CD14-positive monocyte (primary cell): ENCODE data around the gene CCDC68. TPM values are rescaled to one million over a fixed set of nuclear protein-coding genes. Genes with fewer than 3 reads are reported as not detected.

Experiments used
- DNase-seq, 3 donors: peaks; one replicate each; pipeline ENCODE4 v3.0.0-alpha.2; 2011 to 2022
- H2AFZ ChIP-seq: 2 replicates; pipeline ENCODE4 v1.6.0; 2012; ENCODE audit warnings: mild to moderate bottlenecking, low read depth, low read length, inconsistent platforms; ENCODE audit not compliant: insufficient read depth, poor library complexity, severe bottlenecking
- H3K27ac ChIP-seq, 2 donors: 1 replicate in 1 of 2; 2 replicates in 1 of 2; pipeline ENCODE4 v1.5.1; 2012 to 2013; ENCODE audit warnings: low read length in 2 of 2, control low read depth in 1 of 2, inconsistent platforms in 1 of 2, low read depth in 1 of 2, mild to moderate bottlenecking in 1 of 2
- H3K27me3 ChIP-seq, 2 donors: one replicate each; pipeline versions ENCODE4 v1.6.0 to v1.6.1; 2011 to 2013; ENCODE audit warnings: low read length in 2 of 2; ENCODE audit not compliant: control insufficient read depth in 2 of 2, insufficient read depth in 2 of 2
- H3K36me3 ChIP-seq, 2 donors: replicated peaks in 1 of 2; 1 replicate in 1 of 2; 2 replicates in 1 of 2; pipeline versions ENCODE4 v1.5.1 to v1.6.1; 2012 to 2013; ENCODE audit warnings: low read length in 2 of 2, control low read depth in 1 of 2, inconsistent platforms in 1 of 2, mild to moderate bottlenecking in 1 of 2; ENCODE audit not compliant: insufficient read depth in 2 of 2, control insufficient read depth in 1 of 2
- H3K4me1 ChIP-seq, 2 donors: 1 replicate in 1 of 2; 2 replicates in 1 of 2; pipeline versions ENCODE4 v1.5.1 to v1.6.1; 2012 to 2013; ENCODE audit warnings: low read length in 2 of 2, control low read depth in 1 of 2, inconsistent platforms in 1 of 2, mild to moderate bottlenecking in 1 of 2, moderate library complexity in 1 of 2; ENCODE audit not compliant: insufficient read depth in 2 of 2, control insufficient read depth in 1 of 2
- H3K4me2 ChIP-seq: replicated peaks from 2 replicates; pipeline ENCODE3; 2012; ENCODE audit warnings: low read length, moderate library complexity, mild to moderate bottlenecking; ENCODE audit not compliant: poor library complexity, severe bottlenecking; ENCODE audit errors: extremely low read depth
- H3K4me3 ChIP-seq, 3 experiments: fragments of 200-600 bp in 1 of 3; sonication (generic) in 1 of 3; replicated peaks in 1 of 3; 1 replicate in 2 of 3; 2 replicates in 1 of 3; pipeline ENCODE4 v1.5.1; 2011 to 2013; ENCODE audit warnings: low read length in 3 of 3, mild to moderate bottlenecking in 3 of 3, control low read depth in 2 of 3, low read depth in 2 of 3, inconsistent platforms in 1 of 3, moderate library complexity in 1 of 3
- H3K79me2 ChIP-seq: 2 replicates; pipeline ENCODE4 v1.6.0; 2012; ENCODE audit warnings: mild to moderate bottlenecking, control low read depth, inconsistent platforms, low read length, moderate library complexity; ENCODE audit not compliant: insufficient read depth
- H3K9ac ChIP-seq: 2 replicates; pipeline ENCODE4 v1.6.0; 2017; ENCODE audit warnings: low read length, mild to moderate bottlenecking; ENCODE audit not compliant: insufficient read depth, poor library complexity, severe bottlenecking
- H3K9me3 ChIP-seq, 2 donors: replicated peaks in 1 of 2; 1 replicate in 1 of 2; 2 replicates in 1 of 2; pipeline versions ENCODE4 v1.5.1 to v1.6.1; 2012 to 2013; ENCODE audit warnings: low read length in 2 of 2, control low read depth in 1 of 2; ENCODE audit not compliant: control insufficient read depth in 1 of 2, insufficient read depth in 1 of 2
- H4K20me1 ChIP-seq: 2 replicates; pipeline ENCODE4 v1.6.0; 2012; ENCODE audit warnings: mild to moderate bottlenecking, low read length, control low read depth, moderate library complexity; ENCODE audit not compliant: insufficient read depth
- H3K27ac Mint-ChIP-seq, 7 donors: one replicate each; pipeline ENCODE4 v1.8.0; 2020; ENCODE audit warnings: mild to moderate bottlenecking in 7 of 7, mixed read lengths in 7 of 7, moderate library complexity in 6 of 7, inconsistent platforms in 2 of 7
- H3K27me3 Mint-ChIP-seq, 3 donors: one replicate each; pipeline ENCODE4 v1.8.0; 2021 to 2022; ENCODE audit warnings: low read depth in 3 of 3, mild to moderate bottlenecking in 3 of 3, mixed read lengths in 3 of 3, moderate library complexity in 3 of 3, inconsistent platforms in 1 of 3
- H3K36me3 Mint-ChIP-seq, 2 donors: one replicate each; pipeline ENCODE4 v1.8.0; 2020; ENCODE audit warnings: mixed read lengths in 2 of 2, inconsistent platforms in 1 of 2, mild to moderate bottlenecking in 1 of 2
- H3K4me1 Mint-ChIP-seq: one replicate; pipeline ENCODE4 v1.8.0; 2020; ENCODE audit warnings: mild to moderate bottlenecking, mixed read lengths
- H3K4me3 Mint-ChIP-seq, 2 donors: one replicate each; pipeline ENCODE4 v1.8.0; 2020; ENCODE audit warnings: mild to moderate bottlenecking in 2 of 2, mixed read lengths in 2 of 2, moderate library complexity in 1 of 2
- H3K9me3 Mint-ChIP-seq, 7 donors: one replicate each; pipeline ENCODE4 v1.8.0; 2020 to 2022; ENCODE audit warnings: mixed read lengths in 7 of 7, mild to moderate bottlenecking in 6 of 7, moderate library complexity in 6 of 7, inconsistent platforms in 2 of 7
- CTCF ChIP-seq: fragments of 200-600 bp; IDR thresholded peaks from one replicate; pipeline ENCODE4 v1.8.0; 2022; ENCODE audit warnings: antibody characterized with exemption, mild to moderate bottlenecking
- WGBS: methylation state at CpG from one replicate; pipeline ENCODE4 v1.1.5; 2013; ENCODE audit warnings: missing lambda C conversion rate; ENCODE audit not compliant: insufficient coverage; 5-methylcytosine and 5-hydroxymethylcytosine counted together
- intact Hi-C, 2 donors: fragments of 100-400 bp; cut with micrococcal nuclease; formaldehyde crosslinking; loops; one replicate each; pipeline versions ENCODE4 v1.15.0 to v1.15.1; 2023
- polyA plus RNA-seq, 3 donors: library from polyadenylated mRNA; depleted of rRNA in 1 of 3; unstranded in 2 of 3; stranded (reverse) in 1 of 3; fragments of 300-500 nt in 2 of 3; fragments of >200 nt in 1 of 3; fragmentation: Illumina TruSeq in 2 of 3; gene quantifications; 1 replicate in 2 of 3; 2 replicates in 1 of 3; pipeline ENCODE4 v1.2.3, GENCODE V29; 2012 to 2021

Gene CCDC68
- polyA plus RNA-seq, 3 donors = 0.09 to 0.15 TPM; not detected in 1

- Histone ChIP-seq H3K4me1 (no peaks in the 10 kb centered on the region), H2AFZ (no peak overlapping the region), H3K27ac (no peak overlapping the region), H3K4me2 (no peak overlapping the region), H3K4me3 (no peak overlapping the region), H4K20me1 (no peaks in the 10 kb centered on the region), H3K36me3 (no peaks in the 10 kb centered on the region), H3K9ac (no peak overlapping the region), H3K27me3 (no peaks in the 10 kb centered on the region), H3K9me3 (no peaks in the 10 kb centered on the region), H3K79me2 (no peaks in the 10 kb centered on the region)
- Mint-ChIP-seq H3K4me1 (no peaks in the 10 kb centered on the region), H3K27me3 (peaks cover 0 to 3% (median 2%) of the 10 kb centered on the region in 3 donors), H3K4me3 (no peak overlapping the region), H3K36me3 (no peaks in the 10 kb centered on the region), H3K9me3 (peaks cover 0 to 3% (median 0%) of the 10 kb centered on the region in 7 donors), H3K27ac (no peak overlapping the region)
- intact Hi-C loops = no loop called here
- WGBS = no CpG with 5 or more reads among the region's 3 CpGs
- no peak for TF ChIP-seq CTCF
- DNase-seq = no peak
These were observed 43.0 kb upstream of the CCDC68 start for GRCh38 chr18:55002261-55002660.

- peaks cover 0 to 2% (median 0%) of the 10 kb centered on the region in 7 donors for H3K9me3 Mint-ChIP-seq
- H3K4me3 Mint-ChIP-seq = no peak overlapping the region
- Histone ChIP-seq H3K79me2 (no peaks in the 10 kb centered on the region), H4K20me1 (no peaks in the 10 kb centered on the region), H3K4me2 (no peak overlapping the region), H3K9me3 (no peaks in the 10 kb centered on the region), H3K36me3 (no peaks in the 10 kb centered on the region), H3K27me3 (no peaks in the 10 kb centered on the region), H3K27ac (no peak overlapping the region), H3K4me3 (no peak overlapping the region), H3K4me1 (no peaks in the 10 kb centered on the region), H2AFZ (no peak overlapping the region), H3K9ac (no peak overlapping the region)
- intact Hi-C loops = no loop called here
- DNase-seq = no peak
- TF ChIP-seq CTCF = no peak
- H3K4me1 Mint-ChIP-seq = no peaks in the 10 kb centered on the region
- peaks cover 0 to 3% (median 2%) of the 10 kb centered on the region in 3 donors for H3K27me3 Mint-ChIP-seq
- WGBS = 96% methylated on average over 4 of the region's 6 CpGs
- H3K27ac Mint-ChIP-seq = no peak overlapping the region
- H3K36me3 Mint-ChIP-seq = no peaks in the 10 kb centered on the region
These were observed 42.2 kb upstream of the CCDC68 start for GRCh38 chr18:55001394-55002024.
